C4-2B (cell line): Measurements from ENCODE around the gene WBP2.

ENCODE experiments used
- H3K27ac ChIP-seq: fragments of 450-650 bp; 2 replicates; pipeline ENCODE4 v1.5.1; 2017
- ZFX ChIP-seq: fragments of 450-650 bp; IDR thresholded peaks from 2 replicates; pipeline ENCODE4 v1.6.1; 2017
- TF ChIP-seq, protein P1 (sequence below): fragments of 450-650 bp; conservative IDR thresholded peaks from 2 replicates; pipeline ENCODE4 v1.5.1; 2017; ENCODE audit warnings: mild to moderate bottlenecking

The WBP2 gene

DNA sequence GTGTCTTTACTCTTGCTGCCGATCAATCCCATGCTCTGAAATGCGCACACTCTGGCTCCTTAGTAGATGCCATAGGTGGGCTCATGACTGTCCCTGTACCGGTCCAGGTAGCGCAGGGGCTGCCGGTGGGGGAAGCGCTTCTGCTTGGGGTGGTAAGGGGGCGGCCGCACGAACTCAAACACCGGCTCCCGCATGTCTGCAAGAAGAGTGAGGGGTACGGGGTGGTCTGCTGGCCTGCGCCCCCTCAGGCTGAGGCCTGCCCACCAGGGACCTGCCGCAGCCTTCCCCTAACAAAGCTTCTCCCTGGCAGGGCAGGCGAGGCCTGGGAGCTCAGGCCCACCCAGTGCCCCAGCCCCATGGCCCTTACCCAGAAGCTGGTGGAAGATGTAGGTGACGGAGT is 43.7 kb upstream of the WBP2 start:
- no peak overlapping the region for H3K27ac ChIP-seq
- TF ChIP-seq, protein P1, sequence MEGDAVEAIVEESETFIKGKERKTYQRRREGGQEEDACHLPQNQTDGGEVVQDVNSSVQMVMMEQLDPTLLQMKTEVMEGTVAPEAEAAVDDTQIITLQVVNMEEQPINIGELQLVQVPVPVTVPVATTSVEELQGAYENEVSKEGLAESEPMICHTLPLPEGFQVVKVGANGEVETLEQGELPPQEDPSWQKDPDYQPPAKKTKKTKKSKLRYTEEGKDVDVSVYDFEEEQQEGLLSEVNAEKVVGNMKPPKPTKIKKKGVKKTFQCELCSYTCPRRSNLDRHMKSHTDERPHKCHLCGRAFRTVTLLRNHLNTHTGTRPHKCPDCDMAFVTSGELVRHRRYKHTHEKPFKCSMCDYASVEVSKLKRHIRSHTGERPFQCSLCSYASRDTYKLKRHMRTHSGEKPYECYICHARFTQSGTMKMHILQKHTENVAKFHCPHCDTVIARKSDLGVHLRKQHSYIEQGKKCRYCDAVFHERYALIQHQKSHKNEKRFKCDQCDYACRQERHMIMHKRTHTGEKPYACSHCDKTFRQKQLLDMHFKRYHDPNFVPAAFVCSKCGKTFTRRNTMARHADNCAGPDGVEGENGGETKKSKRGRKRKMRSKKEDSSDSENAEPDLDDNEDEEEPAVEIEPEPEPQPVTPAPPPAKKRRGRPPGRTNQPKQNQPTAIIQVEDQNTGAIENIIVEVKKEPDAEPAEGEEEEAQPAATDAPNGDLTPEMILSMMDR: no peak
- no peak for TF ChIP-seq ZFX

DNA sequence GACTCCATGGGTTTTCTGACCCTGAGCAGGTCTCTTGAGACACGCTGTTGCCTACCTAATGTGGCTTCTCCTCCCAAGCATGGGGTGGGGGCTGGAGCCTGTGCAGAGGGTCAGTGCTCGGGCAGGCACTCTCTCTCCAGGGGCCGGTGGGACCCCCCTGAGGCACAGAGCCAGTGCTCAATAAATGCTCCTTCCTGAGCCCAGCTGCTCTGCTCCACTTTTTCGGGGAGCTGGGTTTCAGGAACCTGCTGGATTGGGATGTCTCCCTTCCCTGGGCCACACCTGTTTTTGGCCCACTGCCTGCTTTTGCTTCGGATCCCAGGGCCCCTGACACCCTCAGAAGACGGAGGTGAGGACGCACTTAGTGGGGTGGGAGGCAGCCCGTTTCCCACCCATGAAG is 42.9 kb upstream of the WBP2 start:
- H3K27ac ChIP-seq: no peak overlapping the region
- TF ChIP-seq, protein P1: no peak
- no peak for TF ChIP-seq ZFX

DNA sequence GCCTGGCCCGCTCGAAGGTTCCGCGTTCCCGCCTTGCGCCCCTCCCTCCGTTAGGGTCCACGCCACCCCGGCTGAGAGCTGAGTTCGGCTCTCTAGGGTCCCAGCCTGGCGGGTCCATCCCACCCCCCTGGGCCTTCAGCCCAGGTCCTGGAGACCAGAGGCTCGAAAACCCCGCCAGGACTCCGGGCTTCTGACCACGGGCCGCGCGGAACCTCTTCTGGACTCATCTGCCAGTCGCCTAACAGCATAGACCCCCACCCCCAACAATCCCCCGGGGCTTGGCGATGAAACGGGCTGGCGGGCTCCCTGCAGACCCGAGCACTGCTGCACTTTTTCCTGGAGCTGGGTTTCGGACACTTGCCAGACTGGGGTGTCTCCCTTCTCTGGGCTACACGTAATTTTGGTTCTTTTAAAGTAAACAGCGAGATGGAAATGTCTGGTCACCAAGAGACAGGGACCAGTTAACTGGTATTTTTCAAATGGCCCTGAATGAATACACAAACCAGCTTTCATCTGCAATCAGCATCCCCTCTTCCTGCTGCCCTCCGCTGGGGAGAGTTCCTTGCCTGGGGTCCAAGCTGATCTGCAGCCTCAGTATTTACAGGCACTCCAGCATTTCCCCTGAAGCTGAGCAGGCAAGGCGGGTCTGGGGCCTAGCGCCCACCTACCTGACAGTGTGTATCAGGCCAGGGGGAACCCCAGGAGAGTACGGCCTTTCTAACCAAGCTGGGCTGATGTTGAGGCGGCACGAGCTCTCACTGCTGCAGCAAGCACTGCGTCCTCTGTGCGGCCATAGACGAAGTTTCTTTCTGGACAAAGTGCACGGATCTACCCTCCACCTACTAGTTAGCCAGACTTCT is 42.3 kb upstream of the WBP2 start:
- peak overlapping the region; percentile 94 for H3K27ac ChIP-seq

DNA sequence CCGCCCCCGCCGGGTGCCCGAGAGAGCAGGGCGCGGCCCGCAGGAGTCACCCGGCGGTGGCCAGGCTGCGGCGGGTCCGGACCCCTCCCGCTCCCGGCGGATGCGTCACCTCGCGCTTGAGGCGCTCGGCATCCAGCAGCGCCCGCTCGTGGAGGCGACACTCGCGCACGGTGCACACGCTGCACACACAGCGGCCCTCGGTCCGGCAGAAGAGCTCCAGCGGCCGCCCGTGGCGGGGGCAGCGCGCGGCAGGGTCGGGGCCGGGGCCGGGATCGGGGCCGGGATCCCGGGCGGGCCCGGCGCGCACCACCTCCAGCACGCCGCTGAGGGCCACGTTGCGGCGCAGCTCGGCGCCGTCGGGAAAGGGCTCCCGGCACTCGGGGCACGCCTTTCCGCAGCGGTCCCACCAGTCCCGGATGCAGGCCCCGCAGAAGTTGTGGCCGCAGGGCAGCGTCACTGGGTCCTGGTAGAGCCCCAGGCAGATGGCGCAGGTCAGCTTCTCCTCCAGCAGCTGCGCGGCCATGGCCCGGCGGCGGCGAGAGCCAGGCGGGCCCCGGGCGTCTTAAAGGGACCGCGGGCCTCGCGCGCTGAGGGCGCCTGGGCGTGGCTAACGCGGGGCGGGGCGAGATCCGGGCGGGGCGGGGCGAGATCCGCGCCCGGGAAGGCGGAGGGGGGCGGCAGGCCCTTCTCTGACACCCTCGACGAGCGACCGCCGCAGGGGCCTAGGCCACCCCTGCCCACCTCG is 41.5 kb upstream of the WBP2 start, which contains the start of gene TRIM65:
Gene TRIM65, minus strand, starts transcription at position 537 of the 745 bp plus-strand sequence. Its CDS starts 14 bp downstream, at position 523.
- TF ChIP-seq, protein P1: peak; percentile 65
- peak; percentile 98 for TF ChIP-seq ZFX
- peak within 1 kb of the TSS; percentile 94 for H3K27ac ChIP-seq

More for the DNA sequence above, 42.3 kb upstream of the WBP2 start:
- TF ChIP-seq, protein P1: no peak
- no peak for TF ChIP-seq ZFX

DNA sequence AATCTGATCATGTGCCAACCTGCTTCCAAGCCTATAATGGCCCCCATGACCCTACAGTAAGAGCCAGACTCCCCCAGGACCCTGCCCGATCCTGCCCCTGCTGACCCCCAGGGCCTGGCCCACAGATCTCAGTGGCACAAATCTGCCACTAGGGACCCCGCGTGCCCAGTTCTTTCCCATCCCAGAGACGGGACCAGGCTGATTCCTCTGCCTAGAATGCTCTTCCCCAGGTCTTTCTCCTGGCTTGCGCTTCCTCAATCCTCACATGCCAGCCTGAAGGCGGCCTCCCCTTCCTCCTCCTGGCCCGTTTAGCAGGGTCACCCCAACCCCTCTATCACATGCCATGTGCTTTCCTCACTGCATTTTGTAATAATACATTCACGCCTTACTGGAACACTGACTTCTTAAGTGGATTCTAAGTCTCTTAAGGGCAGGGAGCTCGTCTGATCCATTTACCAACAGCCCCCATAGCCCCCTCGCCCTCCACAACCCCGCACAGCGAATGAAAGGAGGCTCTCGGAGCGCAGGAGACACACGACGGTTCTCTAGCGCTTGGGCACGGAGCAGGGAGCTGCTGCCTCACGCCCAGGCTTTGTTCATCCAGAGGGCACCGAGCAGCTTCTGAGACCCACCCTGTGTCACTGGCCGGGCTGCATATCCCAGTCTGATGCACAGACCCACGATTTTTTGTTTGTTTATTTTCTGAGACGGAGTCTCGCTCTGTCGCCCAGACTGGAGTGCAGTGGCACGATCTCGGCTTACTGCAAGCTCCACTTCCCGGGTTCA is 40.4 kb upstream of the WBP2 start:
- peak overlapping the region; percentile 94 for H3K27ac ChIP-seq
- TF ChIP-seq, protein P1: no peak

DNA sequence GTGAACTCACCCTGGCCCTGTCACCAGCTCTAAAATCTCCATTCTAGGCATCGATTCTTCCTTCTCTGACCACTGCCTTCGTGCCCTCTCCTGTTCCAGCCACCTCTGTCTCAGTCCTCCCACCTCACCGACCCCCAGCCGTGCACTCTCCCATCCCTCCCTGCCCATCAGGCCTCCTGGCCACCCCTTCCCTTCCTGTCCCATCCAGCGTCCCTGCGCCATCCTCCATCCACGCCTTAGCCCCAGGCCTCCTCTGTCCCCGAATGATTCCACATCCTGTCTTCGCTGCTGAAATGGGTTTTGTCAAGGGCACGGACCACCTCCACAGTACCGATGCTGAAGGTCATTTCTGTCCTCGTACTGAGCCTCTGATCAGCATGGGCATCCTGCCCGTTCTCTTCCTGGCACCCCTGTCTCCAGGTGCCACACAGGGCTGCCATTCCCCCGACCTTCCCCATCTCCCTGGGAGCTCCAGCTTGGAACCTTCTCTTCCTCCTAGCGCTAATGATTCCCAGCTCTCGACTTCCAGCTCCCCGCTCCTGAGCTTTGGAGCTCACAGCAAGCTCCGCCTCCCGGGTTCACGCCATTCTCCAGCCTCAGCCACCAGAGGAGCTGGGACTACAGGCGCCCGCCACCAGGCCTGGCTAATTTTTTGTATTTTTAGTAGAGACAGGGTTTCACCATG is 39.1 kb upstream of the WBP2 start:
- H3K27ac ChIP-seq: no peak overlapping the region

More for the DNA sequence above, 39.1 kb upstream of the WBP2 start:
- TF ChIP-seq, protein P1: no peak
- no peak for TF ChIP-seq ZFX
